Tibial artery (tissue), 4 donors: ENCODE results near the gene PITPNM2.

Source experiments
- DNase-seq, 2 donors: peaks; one replicate each; pipeline ENCODE4 v3.0.0-alpha.2; 2019
- H3K27ac ChIP-seq, 2 donors: fragments of 200-600 bp; sonication (generic) in 1 of 2; 1 replicate in 1 of 2; 2 replicates in 1 of 2; pipeline ENCODE4 v1.5.1; 2018 to 2019; ENCODE audit warnings: mild to moderate bottlenecking in 1 of 2
- H3K27me3 ChIP-seq, 2 donors: fragments of 200-600 bp; sonication (generic) in 1 of 2; one replicate each; pipeline versions ENCODE4 v1.5.1 to v1.6.0; 2016 to 2019
- H3K36me3 ChIP-seq, 3 donors: fragments of 200-600 bp; sonication (generic) in 2 of 3; one replicate each; pipeline ENCODE4 v1.5.1; 2016 to 2019; ENCODE audit warnings: mild to moderate bottlenecking in 2 of 3
- H3K4me1 ChIP-seq, 4 donors: fragments of 200-600 bp; sonication (generic) in 2 of 4; 1 replicate in 3 of 4; 2 replicates in 1 of 4; pipeline ENCODE4 v1.5.1; 2016 to 2019
- H3K4me3 ChIP-seq, 2 donors: fragments of 200-600 bp; sonication (generic) in 1 of 2; 1 replicate in 1 of 2; 2 replicates in 1 of 2; pipeline ENCODE4 v1.5.1; 2018 to 2019; ENCODE audit warnings: mild to moderate bottlenecking in 2 of 2
- H3K9me3 ChIP-seq, 3 donors: fragments of 200-600 bp; sonication (generic) in 1 of 3; one replicate each; pipeline ENCODE4 v1.5.1; 2016 to 2019
- intact Hi-C: fragments of 100-400 bp; cut with DNase I; formaldehyde crosslinking; loops from one replicate; pipeline ENCODE4 v1.15.0; 2023; ENCODE audit warnings: low total_unique reads
- TF ChIP-seq, protein P1 (sequence below), 2 experiments: fragments of 200-600 bp in 1 of 2; fragments of 450-650 bp in 1 of 2; IDR thresholded peaks; one replicate each; pipeline ENCODE4 v1.5.1; 2017 to 2019; ENCODE audit warnings: antibody characterized with exemption in 2 of 2, mild to moderate bottlenecking in 1 of 2, moderate library complexity in 1 of 2

PITPNM2 gene

DNA sequence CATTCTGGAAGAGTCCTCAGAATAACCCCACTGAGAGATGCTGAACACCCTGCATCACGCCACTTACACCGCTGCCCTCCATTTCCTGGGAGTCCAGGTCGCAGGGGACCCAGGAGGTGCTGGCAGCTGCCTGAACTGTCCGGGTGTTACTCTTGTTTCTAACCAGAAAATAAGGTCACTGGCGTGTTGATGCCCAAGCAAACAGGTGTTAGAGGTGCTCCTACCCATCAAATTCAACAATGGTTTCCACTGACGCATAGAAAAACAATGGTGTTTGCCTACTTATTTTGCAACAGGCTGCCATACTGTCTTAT, 23.8 kb downstream of the PITPNM2 start:
- H3K27ac ChIP-seq, result no peak overlapping the region
- TF ChIP-seq, protein P1, sequence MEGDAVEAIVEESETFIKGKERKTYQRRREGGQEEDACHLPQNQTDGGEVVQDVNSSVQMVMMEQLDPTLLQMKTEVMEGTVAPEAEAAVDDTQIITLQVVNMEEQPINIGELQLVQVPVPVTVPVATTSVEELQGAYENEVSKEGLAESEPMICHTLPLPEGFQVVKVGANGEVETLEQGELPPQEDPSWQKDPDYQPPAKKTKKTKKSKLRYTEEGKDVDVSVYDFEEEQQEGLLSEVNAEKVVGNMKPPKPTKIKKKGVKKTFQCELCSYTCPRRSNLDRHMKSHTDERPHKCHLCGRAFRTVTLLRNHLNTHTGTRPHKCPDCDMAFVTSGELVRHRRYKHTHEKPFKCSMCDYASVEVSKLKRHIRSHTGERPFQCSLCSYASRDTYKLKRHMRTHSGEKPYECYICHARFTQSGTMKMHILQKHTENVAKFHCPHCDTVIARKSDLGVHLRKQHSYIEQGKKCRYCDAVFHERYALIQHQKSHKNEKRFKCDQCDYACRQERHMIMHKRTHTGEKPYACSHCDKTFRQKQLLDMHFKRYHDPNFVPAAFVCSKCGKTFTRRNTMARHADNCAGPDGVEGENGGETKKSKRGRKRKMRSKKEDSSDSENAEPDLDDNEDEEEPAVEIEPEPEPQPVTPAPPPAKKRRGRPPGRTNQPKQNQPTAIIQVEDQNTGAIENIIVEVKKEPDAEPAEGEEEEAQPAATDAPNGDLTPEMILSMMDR (IDR thresholded peaks at IDR 0.05), result no peak
- intact Hi-C loops, result no loop called here

DNA sequence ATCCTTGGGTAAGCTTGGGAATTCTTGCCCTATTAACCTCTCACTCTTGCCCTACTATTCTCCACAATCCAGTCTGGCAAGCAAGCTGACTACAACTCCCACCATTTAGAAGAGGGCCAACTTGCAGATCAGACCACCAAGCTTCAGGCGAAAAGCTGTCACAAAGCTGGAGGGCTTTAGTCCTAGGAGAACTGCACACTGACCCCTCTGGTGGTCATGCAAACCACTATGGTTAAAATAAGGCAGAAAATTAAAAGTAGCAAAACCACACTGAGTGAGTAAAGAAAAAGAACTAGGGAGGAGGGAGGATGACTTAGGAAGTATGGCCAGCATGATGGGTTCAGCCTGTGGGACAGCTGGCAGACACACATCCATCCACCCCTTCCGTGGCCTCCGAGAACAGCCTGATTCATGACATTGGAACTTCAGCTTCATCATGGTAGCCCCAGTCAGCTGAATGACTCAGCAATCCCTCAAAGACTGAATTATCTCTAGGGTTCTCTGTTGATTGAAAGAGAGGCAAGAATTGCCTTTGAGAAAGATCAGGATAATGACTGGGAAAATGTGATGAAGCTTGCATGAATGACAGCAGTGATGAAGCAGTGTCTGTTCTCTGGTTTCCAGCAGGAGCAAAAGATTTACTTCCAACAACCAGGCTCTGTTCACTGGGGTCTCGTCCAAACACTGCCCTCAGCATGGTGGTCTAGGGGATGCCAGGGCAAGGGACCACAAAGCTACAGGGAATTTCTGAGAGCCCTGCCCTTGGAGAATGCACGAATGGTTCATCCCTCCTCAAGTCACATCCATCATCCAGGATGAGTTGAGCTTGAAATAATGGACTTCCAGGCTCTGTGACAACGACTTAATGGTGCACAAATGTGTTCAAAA, 24.4 kb downstream of the PITPNM2 start:
- H3K36me3 ChIP-seq, result no peaks in the 10 kb centered on the region
- intact Hi-C loops, result no loop called here
- H3K4me3 ChIP-seq, result no peak overlapping the region
- no peaks in the 10 kb centered on the region for H3K27me3 ChIP-seq
- no peaks in the 10 kb centered on the region for H3K9me3 ChIP-seq
- peak overlapping the region in 1 of 2 donors; percentile 31 for H3K27ac ChIP-seq
- TF ChIP-seq, protein P1 (IDR thresholded peaks at IDR 0.05), result no peak
- peaks cover 0 to 26% (median 11%) of the 10 kb centered on the region in 4 donors for H3K4me1 ChIP-seq
- peak; percentile 69 to 82 for DNase-seq

More for the DNA sequence above, 23.8 kb downstream of the PITPNM2 start:
- Histone ChIP-seq H3K4me3 (no peak overlapping the region), H3K36me3 (no peaks in the 10 kb centered on the region), H3K27me3 (no peaks in the 10 kb centered on the region), H3K4me1 (peaks cover 0 to 26% (median 13%) of the 10 kb centered on the region in 4 donors), H3K9me3 (no peaks in the 10 kb centered on the region)
- no peak for DNase-seq

DNA sequence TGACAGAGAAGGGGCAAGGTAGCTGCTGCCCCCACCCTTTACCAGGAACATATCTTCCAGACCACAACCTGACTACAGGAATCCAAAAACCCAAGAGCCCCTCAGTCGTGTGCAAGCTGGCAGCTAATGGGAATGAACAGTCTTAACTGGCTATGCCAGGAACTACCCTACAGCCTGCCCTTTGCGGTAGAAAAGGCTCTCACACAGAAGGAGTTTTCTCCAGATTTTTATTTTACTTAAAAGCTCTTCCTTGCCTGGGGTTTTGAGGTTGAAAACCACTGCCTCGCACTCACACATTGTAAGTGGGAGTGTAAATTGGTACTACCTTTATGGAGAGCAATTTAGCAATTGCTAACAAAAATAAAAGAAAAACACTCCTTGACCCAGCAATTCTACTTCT, 28.3 kb downstream of the PITPNM2 start:
- H3K27me3 ChIP-seq, result no peaks in the 10 kb centered on the region
- H3K27ac ChIP-seq, result no peak overlapping the region
- peaks cover 0 to 21% (median 10%) of the 10 kb centered on the region in 4 donors for H3K4me1 ChIP-seq
- H3K9me3 ChIP-seq, result no peaks in the 10 kb centered on the region
- H3K36me3 ChIP-seq, result no peaks in the 10 kb centered on the region
- H3K4me3 ChIP-seq, result no peak overlapping the region
- TF ChIP-seq, protein P1 (IDR thresholded peaks at IDR 0.05), result no peak
- intact Hi-C loops, result no loop called here
- no peak for DNase-seq

DNA sequence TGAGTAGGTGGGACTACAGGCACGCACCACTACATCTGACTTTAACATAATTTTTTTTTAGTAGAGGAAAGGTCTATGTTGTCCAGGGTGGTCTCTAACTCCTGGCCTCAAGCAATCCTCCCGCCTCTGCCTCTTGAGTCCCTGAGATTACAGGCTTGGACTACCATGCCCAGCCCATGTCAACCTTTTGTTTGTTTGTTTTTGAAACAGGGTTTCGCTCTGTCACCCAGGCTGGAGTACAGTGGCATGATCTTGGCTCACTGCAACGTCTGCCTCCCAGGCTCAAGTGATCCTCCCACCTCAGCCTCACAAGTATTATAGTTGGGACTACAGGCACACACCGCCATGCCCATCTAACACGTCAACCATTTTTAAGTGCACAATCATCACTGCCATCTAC, 29.2 kb downstream of the PITPNM2 start:
- no peaks in the 10 kb centered on the region for H3K9me3 ChIP-seq
- no peak overlapping the region for H3K27ac ChIP-seq
- no peaks in the 10 kb centered on the region for H3K36me3 ChIP-seq
- no peak for DNase-seq
- intact Hi-C loops, result no loop called here
- TF ChIP-seq, protein P1 (IDR thresholded peaks at IDR 0.05), result no peak
- H3K4me1 ChIP-seq, result peaks cover 0 to 12% (median 8%) of the 10 kb centered on the region in 4 donors
- no peaks in the 10 kb centered on the region for H3K27me3 ChIP-seq
- H3K4me3 ChIP-seq, result no peak overlapping the region

DNA sequence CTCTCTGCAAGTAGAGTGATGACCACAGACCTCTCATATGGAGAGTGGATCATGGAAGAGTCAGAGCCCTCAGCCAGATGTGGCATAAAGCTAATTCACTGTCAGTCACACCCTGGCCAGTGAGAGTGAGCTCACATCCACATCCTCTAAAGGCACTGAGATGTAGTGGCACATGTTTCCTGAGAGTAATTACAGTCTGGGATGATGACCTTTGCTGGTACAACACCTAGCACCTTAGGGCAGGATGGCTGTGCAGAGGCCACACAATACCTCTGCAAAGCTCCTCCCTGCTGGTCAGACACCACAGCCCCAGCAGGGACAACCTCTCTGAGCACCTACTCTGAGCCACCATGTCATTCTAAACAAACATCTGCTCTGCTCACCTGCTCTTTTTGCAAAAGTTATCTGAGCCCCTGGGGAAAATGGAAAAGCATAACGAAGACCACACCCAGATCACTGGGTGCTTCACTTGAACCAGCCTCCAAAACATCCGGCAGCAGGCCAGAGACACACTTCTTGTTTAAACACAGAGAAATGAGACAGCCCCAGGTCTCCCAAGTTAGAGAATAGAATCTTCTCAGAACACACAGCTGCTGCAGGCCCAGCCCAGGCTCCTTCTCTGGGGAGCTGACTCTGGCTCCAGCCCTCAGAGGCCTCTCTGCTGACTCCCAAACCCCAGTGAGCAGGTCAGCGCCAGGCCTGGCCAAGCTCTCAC, 30.3 kb downstream of the PITPNM2 start:
- H3K27ac ChIP-seq, result no peak overlapping the region
- intact Hi-C loops, result no loop called here
- DNase-seq, result no peak

More for the DNA sequence above, 30.3 kb downstream of the PITPNM2 start:
- no peaks in the 10 kb centered on the region for H3K36me3 ChIP-seq
- no peaks in the 10 kb centered on the region for H3K9me3 ChIP-seq
- TF ChIP-seq, protein P1 (IDR thresholded peaks at IDR 0.05), result no peak
- H3K4me3 ChIP-seq, result no peak overlapping the region
- peaks cover 3 to 13% (median 10%) of the 10 kb centered on the region in 4 donors for H3K4me1 ChIP-seq
- H3K27me3 ChIP-seq, result no peaks in the 10 kb centered on the region
